GM18909 (cell line): ENCODE measurements around the gene FBXW4.

Source experiments
- ATAC-seq: cut with Tn5 transposase; IDR thresholded peaks from one replicate; pipeline ENCODE4 v1.9.1; 2021; ENCODE audit warnings: mild to moderate bottlenecking; ENCODE audit not compliant: unreplicated experiment, poor library complexity

Gene FBXW4

DNA sequence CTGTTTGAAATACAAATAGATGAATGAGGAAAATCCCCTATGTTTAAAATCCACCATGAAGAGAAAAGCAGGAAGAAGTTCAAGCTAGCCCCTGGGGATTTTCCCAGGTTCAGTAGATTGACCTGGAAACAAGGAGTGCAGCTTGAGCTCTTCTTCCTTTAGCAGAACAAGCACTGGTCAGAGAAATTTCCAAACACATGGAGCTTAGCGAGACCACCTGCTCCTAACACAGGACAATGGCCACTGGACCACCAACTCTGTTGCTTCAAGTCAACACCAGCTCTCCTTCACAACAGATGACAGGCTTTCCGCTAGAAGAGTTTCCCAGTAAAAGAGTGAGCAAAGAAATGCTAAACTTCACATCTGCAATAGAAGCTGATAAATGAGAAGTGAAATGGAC, 9.4 kb upstream of the FBXW4 start:
- no peak for ATAC-seq

DNA sequence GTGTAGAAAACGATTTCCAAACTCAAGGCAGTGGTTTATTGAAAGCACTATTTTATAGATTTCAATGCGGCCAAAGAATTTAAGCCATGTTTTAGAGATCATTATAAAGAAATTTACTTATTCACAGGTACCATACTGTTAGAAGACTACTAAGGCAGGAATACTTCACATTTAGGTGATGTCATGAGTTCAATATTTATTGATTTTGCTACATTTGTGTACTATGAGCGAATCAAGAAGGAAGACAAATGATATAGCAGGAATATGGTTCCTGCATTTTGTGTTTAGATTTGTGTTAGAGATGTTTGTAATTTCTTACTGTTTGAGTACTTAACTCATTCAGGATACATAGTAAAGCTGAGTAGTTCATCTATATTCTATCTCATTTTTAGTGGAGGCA, 1.7 kb upstream of the FBXW4 start:
- ATAC-seq, result no peak

DNA sequence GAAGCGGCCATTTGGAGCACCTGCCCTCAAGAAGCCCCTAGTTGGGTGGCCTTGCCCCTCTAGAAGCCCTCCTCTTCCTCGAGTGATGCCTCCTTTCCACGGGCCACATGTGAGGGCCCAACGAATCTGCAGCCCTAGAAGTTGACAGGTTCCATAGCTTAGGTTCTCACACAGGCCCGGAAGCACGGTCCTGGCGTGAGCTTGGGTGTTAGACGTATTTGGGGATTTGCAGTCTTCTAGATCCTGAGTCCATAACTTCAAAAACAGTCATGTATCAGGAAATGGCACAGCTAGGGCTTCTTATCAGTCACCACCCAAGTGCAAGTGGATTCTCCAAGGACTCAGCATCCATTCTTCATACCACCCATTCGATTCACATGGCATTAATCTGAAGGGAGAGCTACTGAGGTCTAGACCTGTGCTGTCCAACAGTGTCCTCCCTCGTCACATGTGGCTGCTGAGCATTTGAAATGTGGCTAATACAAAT, 477 bp upstream of the FBXW4 start:
- no peak for ATAC-seq

DNA sequence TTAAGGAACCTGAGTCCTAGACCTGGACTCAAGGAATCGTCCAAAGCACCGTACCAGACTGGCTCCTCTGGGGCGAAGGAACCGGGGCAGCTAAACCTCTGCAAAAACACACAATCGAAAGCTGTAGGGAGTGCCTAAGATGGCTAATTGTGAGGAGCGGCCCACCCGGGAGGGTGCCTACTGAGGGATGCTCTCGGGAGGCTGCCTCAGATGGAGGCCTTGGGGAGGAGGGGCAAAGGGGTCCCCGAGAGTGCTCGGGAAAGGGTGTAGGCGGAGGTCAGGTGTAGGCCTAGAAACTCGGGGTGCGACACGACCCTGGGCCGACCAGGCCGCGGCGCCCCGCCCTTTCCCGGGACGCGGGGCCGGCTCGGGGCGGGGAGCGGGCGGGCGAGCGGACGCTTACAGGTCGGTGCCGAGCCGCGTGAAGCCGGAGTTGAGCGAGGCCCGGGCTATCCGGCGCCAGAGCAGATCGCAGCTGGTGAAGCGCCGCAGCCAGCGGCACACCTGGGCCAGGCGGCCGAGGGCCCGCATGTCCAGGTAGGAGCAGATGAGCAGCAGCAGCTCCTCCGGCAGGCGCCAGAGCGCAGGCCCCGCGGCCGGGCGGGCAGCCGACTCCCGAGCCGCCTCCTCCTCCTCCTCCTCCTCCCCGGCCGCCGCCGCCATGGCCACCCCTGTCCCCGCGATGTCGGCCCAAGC, 844 bp downstream of the FBXW4 start:
- ATAC-seq, result peak; percentile 71

DNA sequence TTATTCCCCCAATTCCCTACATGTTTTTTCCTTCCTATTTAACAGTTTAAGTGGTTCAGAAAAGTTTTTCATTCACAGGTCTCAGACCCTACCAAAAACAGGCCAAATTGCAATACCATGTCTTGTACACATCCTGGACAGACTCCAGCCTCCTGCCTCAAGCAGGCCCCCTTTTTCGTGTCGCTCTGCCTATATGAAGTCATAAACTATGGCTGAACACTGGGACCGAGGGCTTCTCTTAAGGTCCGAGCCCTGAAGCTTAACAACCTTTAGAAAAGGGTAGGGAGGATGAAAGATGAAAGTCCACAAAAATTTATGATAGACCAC, 1.4 kb downstream of the FBXW4 start:
- ATAC-seq, result peak; percentile 29

DNA sequence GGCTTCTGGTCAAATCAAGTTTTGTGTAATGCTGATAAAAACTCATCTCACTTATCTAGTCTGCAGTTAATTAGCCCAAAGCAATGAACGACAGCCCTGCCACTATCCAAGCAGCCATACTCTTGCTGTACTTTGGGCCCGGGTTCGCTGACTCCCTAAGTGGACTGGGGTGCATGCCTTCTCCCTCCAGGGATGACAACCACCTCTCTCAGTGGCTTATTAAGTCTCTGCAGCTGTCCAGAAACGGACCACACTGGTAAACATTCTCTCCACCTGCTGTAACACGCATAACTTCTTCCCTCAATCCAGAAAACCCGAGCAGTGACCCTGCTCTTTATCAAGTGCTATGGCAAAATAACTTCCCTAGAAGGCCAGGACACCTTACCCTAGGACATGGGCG, 3.9 kb downstream of the FBXW4 start:
- ATAC-seq, result no peak

DNA sequence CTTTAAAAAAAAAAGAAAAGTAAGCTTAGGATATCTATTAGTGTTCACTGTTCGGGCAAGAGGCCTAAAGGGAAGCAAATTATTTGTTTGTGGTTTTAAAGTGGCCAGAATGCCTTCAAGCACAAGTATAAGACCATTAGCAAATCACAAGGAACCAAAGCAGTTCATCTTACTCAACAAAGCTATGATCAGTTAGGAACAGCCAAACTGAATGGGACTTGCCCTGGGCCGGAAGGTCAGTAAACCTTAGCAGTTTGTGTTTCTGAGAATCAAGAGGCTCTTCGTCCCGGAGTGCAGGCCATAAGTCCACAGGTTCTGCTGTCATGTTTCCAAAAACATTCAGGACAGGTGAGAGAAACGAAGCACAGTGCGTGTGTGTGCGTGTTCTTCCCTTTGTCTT, 4.5 kb downstream of the FBXW4 start:
- no peak for ATAC-seq

DNA sequence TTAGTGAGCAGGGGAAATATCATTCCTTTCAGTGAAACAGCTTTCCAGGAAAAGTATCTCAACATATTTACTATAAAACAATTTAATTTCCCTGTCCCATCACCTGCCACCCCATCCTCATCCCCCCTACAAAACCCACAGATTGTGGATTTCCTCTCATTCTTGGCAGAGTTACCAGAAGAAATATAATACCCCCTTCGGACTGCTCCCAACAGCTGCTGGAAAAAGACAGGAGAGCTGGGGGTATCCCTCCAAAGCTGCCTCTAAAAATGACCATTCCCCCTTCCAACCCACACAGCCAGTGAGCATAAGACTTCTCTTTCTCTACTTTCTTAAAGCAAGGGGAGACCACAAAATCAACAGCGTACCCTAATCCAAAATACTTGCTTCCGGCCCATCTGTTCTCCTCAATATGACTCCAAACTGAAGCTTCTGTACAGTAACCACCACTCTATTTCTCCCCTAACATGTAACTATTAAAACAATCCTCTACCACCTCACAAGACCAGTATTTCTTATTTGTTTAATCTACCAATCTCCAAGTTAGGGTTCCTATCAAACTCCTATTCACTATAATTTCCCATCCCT, 7.8 kb downstream of the FBXW4 start:
- no peak for ATAC-seq

DNA sequence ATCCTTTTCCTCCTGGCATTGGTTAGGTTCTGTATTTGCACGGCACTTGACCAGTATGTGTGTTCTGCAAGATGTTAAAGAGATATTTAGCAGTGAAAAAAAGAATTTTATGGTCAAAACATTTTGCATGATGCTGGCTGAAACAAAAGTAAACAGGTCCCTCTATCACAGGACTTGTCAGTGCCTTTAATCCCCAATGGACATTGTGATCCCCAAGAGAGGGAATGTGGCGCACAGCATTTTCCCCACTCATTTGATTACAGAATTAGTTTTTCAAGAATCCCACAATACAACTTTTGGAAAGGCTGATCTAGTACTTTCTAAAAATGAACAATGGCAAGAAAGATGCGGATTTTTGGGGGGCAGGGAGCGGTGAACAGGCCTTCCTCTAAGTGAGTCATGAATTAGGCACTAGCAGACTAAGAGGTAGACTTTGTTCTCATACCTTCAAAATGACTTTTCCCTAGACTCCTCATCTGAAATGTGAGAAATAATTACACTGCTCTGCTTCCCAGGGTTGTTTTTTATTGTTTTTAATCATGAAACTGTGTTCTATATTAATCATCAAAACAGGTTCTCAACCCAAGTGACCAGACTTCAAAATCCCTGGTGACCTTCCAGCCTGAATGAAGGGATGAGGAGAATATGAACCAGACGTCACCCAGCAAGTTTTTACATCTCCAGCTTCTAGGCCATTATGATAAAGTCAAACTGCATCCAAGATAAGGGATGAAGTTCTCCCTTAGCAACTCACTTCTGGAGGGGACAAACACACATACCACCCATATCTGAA, 8.6 kb downstream of the FBXW4 start:
- ATAC-seq, result no peak

DNA sequence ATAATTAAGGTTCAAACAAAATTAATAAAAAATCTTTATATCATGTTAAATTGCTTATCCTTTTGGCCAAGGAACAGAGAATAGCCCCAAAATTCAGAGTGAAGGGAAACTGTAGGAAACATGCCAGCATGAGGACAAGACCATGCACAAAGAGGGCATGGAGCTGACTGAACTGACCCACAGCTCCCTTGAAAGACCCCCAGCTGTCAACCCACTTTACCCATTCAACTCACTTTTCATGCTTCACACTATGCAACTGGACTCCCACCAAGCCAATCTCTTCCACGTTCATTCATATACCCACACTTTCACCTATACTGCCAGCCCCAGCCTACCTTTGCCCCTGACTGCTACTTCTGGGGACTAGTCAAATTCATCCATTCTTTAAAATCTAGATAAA, 10.2 kb downstream of the FBXW4 start:
- no peak for ATAC-seq

DNA sequence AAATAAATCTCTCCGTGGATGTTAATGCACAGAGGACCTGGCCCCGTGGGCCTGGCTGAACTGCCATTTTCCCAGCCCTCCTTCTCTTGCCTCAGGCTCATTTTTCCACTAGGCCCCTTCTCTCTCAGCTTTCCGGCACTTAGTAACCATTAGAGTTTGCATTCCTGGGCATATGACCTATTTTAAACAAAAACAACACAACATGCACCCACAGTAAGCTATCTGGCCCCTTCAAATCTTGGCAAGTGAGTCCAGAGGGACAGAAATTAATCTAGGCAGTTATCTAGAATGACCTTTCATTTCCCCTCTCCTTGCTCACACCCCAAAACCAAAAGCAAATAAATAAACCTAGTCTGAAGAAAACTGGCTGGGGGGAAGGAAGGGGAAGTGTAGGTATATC, 11.7 kb downstream of the FBXW4 start:
- no peak for ATAC-seq

DNA sequence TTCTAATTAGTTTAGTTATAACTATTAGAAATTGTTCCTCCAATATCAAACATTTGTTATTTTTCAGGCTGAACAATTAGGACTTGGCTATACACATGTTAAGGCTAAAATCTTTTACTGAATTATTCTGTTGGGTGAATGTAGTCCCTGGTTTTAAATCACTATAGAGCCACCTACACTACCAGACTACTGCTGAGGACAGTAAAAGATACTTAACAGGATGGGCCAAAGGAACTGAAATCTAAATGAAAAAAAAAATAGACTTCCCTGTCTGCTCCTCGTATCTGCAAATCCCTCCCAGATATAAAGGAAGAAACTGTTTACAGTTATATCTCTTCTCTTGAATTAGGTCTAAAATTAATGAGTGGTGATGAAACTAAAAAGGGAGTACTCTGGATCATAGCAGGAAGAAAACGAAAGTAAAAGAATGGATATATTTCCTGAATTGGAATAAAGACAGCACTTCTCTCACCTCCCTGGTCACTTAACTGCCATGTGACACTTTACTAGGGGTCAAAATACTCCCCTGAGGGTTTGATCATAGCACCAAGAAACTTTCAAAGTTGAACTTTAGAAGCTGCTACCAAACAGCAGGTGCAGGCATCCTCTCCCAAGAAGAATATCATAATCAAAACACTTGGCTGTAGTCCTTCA, 12.7 kb downstream of the FBXW4 start:
- no peak for ATAC-seq

DNA sequence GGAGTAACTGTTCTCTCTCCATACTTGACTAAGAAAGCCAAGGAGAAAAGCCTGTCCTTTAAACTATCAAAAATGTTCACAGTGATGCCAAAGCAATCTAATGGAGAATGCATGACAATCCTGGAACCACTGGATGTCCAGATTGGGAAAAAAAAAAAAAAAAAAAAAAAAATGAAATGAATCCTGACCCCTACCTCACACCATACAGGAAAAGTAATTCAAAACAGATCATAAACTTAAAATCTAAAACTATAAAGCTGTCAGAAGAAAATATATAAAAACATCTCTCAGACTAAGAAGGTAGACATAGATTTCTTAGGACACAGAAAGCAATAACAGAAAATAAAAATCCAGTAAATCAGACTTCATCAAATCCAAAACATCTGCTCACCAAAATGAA, 18.4 kb downstream of the FBXW4 start:
- no peak for ATAC-seq

DNA sequence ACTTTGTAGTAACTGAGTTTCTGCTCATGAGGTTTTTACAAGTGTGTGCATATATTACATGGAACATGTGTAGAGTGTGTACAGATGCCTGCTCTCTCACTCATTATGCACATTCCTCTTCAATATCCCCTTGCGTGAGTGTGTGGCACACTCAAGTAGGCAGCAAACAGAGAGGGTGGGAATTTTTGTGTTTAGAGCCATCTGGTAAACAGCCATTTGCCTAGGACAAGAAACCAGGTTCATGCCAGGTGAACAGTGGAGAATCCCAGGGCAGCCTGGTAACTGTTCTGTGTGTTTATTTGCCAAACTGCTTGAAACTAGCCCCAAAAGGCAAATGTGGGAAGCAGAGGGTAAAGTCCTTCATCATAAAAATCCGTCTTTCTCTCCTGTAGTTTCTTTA, 19.9 kb downstream of the FBXW4 start:
- no peak for ATAC-seq

DNA sequence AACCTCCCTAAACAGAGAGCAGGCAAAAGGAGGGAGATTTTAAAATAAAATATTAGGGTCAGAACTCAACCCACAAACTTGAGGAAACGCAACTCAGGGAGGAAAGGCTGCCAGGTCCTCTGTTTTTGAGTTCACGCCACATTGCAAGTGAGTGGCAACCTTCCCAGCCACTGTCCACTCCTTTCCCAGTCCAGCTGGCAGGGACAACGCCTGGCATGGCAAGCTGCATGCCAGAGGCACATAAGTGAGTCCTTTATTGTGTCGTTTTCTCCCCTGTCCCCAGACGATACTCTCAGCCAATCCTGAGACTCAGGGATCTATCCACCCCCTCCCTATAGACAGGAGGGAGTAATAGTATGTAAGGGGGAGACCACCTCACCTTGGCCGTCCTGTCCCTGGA, 22.4 kb downstream of the FBXW4 start:
- no peak for ATAC-seq

DNA sequence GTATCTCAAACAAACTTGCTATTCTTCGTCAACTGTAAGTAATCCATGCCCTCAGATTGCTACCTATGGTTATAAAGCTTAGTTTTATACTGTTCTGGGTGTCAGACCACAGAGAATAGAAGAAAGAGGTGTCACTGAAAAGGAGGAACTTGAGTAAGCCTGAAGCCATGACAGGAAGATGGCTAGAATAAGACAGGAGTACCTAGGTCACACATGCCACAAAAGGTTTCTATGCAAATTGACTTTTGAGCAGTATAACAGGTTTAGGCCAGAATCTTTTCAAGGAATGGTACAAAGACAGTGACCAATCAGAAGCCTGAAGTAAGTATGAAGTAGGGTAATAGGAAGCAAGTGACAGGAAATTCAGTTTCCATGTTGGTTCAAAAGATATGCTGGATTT, 23.5 kb downstream of the FBXW4 start:
- ATAC-seq, result peak; percentile 59

DNA sequence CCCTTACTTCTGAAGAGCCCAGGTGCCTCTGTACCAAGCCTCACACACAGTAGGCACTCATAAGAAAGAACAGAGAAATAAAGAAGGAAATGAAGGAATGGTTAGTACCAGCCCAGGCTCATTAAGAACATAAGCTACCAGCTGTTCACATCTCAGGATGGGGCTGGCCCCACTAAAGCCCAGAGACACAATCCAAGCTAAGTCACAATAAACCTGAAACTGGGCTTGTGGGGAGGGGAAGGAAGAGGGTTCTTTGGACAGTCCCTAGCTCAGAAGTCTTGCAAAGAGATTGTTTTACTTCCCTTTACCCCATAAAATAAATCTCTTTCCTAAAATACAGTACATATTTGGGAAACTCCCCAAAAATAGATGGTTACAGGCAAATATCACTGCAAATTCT, 24.3 kb downstream of the FBXW4 start:
- no peak for ATAC-seq

DNA sequence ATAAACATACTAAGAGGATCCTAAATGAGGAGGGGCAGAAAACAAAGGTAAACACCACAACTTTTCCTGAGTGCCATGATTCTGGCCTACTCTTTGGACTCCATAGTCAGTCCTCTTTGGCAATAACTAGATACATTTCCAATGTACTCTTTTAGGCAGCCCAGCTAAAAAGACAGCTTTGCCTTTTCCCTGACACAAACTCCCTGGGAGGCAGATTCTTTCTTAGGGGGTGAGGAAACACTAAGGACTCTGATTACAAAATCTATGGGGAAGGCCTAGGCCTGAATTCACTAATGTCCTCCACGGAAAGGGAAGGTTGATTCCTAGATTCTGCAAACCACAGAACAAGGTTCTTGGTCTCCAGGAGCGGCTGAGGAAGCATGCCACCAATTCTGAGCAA, 25.8 kb downstream of the FBXW4 start:
- ATAC-seq, result no peak

DNA sequence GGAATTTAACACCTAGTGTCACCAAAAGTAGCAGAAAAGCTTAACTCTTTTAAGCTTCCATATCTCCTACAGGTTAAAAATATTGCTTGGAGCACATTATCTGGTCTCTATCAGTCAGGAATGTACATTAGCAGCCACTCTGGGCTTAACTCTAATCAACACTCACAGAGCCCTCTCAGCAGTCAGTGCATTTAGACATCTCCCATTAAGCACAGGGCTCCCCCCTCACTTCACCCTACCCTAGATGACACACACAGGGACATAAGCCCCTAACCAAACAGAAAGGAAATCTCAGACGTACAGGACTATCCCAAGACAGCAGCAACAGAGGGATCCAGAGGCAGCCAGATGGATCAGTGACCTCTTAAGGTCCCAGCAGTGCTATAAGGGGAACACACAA, 26.4 kb downstream of the FBXW4 start:
- ATAC-seq, result no peak

DNA sequence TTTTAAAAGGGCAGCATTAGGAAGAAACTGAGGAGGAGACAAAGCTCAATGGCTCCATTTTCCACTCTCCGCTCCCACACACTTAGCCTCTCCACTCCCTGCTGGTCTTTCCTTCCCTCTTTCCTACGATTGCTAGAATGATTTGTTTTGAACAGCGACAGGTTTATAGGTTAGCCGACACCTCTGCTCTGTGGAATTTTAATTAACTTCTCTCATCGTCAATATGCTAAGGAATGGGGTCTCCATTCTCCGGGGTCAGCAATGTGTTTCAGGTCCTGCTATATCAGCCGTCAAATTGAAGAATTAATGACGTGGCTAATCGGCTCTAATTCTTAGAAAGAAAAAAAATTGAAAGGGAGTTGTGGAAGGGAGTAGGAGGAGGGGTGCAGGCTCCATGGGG, 28.9 kb downstream of the FBXW4 start:
- no peak for ATAC-seq

DNA sequence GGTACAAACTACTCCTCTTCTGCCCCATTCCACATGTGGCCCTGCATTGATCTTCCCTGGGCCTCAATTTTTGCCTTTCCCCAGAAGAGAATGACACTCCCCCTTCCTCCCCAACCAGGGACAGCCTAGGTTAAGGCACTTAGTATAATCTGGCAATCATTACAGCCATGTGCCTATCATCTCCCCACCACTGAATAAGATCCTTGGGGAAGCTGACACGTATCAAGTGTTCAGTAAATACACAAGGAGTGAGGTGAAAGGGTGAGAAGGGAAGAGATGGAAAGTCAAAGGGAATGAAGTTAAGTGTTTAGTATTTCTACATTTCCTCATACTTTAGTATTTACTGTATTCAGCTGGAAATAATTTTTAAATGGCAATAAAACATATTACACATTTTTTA, 31.9 kb downstream of the FBXW4 start:
- no peak for ATAC-seq
